Measurements from ENCODE around the gene WNK2.

The WNK2 gene

GRCh38 chr9:93168581-93168980 lies 15.4 kb upstream of the WNK2 start:
- Histone ChIP-seq H3K4me3 (ENCODE audit: low read depth, low read length) (no peak overlapping the region), H3K9me3 (ENCODE audit: control insufficient read depth, insufficient read depth, low read depth, low read length) (no peaks in the 10 kb centered on the region), H3K27ac (ENCODE audit: extremely low read depth, low read depth, low read length) (no peak overlapping the region), H3K4me1 (ENCODE audit: control insufficient read depth, insufficient read depth, low read length) (no peaks in the 10 kb centered on the region), H3K36me3 (ENCODE audit: control insufficient read depth in 2 of 2, insufficient read depth in 1 of 2, low read length in 2 of 2) (no peaks in the 10 kb centered on the region)
- CTCF ChIA-PET: interaction anchor here (1.7 to 1.8 kb wide), 3 partner anchors 11 to 134 kb away, joined by 4 to 5 read pairs (median 5); no protein-coding TSS in a partner anchor
- POLR2A ChIA-PET: no interaction called here
- TF ChIP-seq ZNF560 (tag by site-specific recombination; IDR thresholded peaks at IDR 0.05; ENCODE audit: borderline replicate concordance) (no peak), MZF1 (tag by site-specific recombination; IDR thresholded peaks at IDR 0.05; ENCODE audit: borderline replicate concordance) (no peak), ZSCAN16 (tag by site-specific recombination; IDR thresholded peaks at IDR 0.05) (no peak), KLF17 (tag by site-specific recombination; IDR thresholded peaks at IDR 0.05) (no peak), SP2 (tag by site-specific recombination; IDR thresholded peaks at IDR 0.05) (no peak), ZBTB10 (tag by site-specific recombination; IDR thresholded peaks at IDR 0.05) (no peak), ZNF248 (tag by site-specific recombination; IDR thresholded peaks at IDR 0.05) (no peak), ZNF521 (tag by site-specific recombination; IDR thresholded peaks at IDR 0.05) (no peak), PRDM1 (tag by site-specific recombination; IDR thresholded peaks at IDR 0.05) (no peak), RBAK (tag by site-specific recombination; IDR thresholded peaks at IDR 0.05) (no peak), ZNF311 (tag by site-specific recombination; IDR thresholded peaks at IDR 0.05; ENCODE audit: borderline replicate concordance) (no peak), ZNF473 (tag by site-specific recombination; IDR thresholded peaks at IDR 0.05) (no peak), ZNF792 (tag by site-specific recombination; IDR thresholded peaks at IDR 0.05) (no peak), ZEB2 (tag by site-specific recombination; IDR thresholded peaks at IDR 0.05) (no peak), ZSCAN5A (tag by site-specific recombination; IDR thresholded peaks at IDR 0.05) (no peak), TSHZ1 (tag by site-specific recombination; IDR thresholded peaks at IDR 0.05; ENCODE audit: borderline replicate concordance) (no peak), ZNF76 (tag by site-specific recombination; IDR thresholded peaks at IDR 0.05; ENCODE audit: borderline replicate concordance, low read depth) (no peak)

GRCh38 chr9:93169444-93169843 lies 14.5 kb upstream of the WNK2 start:
- ChIA-PET CTCF (interaction anchor here (0.7 to 1.7 kb wide), 4 partner anchors 11 to 397 kb away, joined by 3 to 5 read pairs (median 4); no protein-coding TSS in a partner anchor), POLR2A (no interaction called here)
- H3K36me3 ChIP-seq (ENCODE audit: control insufficient read depth in 2 of 2, insufficient read depth in 1 of 2, low read length in 2 of 2): no peaks in the 10 kb centered on the region
- no peak overlapping the region for H3K27ac ChIP-seq (ENCODE audit: extremely low read depth, low read depth, low read length)
- H3K9me3 ChIP-seq (ENCODE audit: control insufficient read depth, insufficient read depth, low read depth, low read length): no peaks in the 10 kb centered on the region
- no peak overlapping the region for H3K4me3 ChIP-seq (ENCODE audit: low read depth, low read length)
- no peaks in the 10 kb centered on the region for H3K4me1 ChIP-seq (ENCODE audit: control insufficient read depth, insufficient read depth, low read length)
- TF ChIP-seq BCL6B (tag by site-specific recombination; IDR thresholded peaks at IDR 0.05): no peak
- TF ChIP-seq ZNF488 (tag by site-specific recombination; IDR thresholded peaks at IDR 0.05): no peak
- no peak for TF ChIP-seq KLF17 (tag by site-specific recombination; IDR thresholded peaks at IDR 0.05)
- no peak for TF ChIP-seq EGR2 (tag by site-specific recombination; IDR thresholded peaks at IDR 0.05; ENCODE audit: low read depth)
- no peak for TF ChIP-seq HOXC10 (CRISPR knock-in tag; IDR thresholded peaks at IDR 0.05)
- no peak for TF ChIP-seq ZNF473 (tag by site-specific recombination; IDR thresholded peaks at IDR 0.05)
- no peak for TF ChIP-seq GLI2 (tag by site-specific recombination; IDR thresholded peaks at IDR 0.05; ENCODE audit: borderline replicate concordance, low read depth)

All from HEK293 (cell line).